GM12874 (cell line): ENCODE results near the gene ARSB.
A peak's percentile ranks its signal among the peaks of the same experiment; 100 is the strongest.

Experiments used
- CTCF ChIP-seq: IDR thresholded peaks from 2 replicates; pipeline ENCODE4 v1.5.1; 2011; ENCODE audit warnings: low read depth, mild to moderate bottlenecking, control low read depth, low read length, moderate library complexity; ENCODE audit not compliant: insufficient read depth

Gene ARSB

DNA sequence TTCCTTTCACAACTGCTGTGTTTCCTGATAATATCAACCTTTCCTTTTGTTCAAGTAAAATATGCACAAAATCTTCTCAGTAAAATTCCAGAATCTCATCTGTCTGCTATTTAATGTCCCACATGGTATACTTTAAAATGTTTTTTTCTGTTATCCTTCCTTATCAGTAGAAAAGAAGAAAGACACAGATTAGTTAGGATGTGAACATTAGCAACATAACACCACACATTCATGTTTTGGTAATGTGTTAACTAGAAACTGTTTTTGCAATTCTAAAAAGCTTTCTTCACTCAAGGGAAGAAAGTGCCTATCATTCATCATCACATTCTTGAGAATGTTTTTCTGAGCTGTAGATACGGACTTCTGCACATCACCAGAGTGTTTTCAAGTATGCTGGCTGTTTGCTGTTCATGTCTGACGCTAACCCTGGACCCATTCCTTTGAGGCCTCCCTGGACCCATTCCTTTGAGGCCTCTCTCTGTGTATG is 10.5 kb upstream of the ARSB start:
- TF ChIP-seq CTCF, result no peak

DNA sequence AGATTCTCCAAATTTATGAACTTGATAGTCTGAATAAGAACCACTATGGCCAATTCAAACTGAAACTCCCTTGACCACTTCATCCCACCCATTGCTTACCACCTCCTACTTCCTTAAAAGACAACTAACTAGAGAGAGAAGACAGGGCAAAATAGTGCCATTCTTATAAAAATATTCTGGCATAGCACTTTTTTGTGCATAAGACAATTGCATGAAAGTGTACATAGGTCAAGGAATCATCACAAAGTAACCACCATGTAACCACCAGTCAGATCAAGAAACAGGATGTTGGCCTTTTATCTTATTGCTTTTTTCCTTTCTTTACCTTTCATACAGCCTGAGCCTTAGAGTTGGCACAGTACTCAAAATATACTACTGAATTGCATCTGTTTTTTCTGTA is 8.1 kb upstream of the ARSB start:
- no peak for TF ChIP-seq CTCF

DNA sequence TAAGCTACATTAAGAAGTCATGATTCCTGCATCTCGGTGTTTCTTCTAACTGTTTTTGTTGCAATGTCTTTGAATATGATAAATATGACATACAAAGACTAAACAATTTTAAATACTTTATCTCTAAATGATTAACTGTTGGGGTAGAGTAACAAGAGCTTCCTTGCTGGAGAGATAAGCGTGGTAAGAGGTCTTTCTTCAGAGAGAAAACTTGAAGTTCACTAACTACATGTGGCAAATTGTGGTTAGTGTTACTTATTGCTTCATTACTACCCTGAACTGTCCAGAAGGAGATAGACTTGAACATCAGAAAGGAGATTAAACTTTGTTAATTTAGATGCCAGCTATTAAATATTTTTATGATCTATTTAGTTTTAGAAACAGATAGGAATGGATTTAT is 7.0 kb upstream of the ARSB start:
- TF ChIP-seq CTCF, result no peak

DNA sequence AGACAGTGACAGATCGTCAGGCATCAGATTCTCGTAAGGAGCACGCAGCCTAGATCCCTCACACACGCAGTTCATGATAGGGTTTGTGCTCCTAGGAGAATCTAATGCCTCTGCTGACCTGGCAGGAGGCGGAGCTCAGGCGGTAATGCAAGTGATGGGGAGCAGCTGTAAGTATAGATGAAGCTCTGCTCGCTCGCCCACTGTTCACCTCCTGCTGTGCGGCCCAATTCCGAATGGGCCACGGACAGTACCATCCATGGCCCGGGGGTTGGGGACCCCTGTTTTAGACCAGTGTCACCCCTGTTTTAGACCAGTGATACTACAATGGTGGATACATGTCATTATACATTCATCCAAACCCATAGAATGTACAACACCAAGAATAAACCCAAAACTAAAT is 4.0 kb upstream of the ARSB start:
- TF ChIP-seq CTCF, result no peak

DNA sequence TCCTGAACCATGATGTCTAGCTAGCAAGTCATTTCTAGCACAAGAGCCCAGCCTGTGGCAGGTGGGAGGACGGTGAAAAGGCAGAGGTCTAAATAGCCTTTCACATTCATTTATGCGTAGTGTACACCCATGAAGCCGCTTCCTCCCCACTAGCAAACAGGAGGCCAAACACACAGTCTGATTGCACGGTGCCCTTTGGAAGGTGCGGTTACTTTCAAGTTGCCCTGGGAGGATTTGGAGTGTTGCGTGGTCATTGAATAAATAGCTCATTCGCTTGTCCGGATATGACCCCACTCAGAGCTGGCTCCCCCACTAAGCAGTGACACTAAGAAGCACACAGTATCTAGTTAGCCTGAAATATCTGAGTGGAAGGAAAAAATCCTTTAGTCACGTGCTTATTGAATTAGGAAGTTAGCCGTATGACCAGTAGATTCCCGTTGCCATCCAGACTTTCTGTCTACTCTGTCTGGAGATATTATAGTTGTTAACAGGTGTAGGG is 664 bp upstream of the ARSB start:
- no peak for TF ChIP-seq CTCF

- TF ChIP-seq CTCF, result 0 out of 2 replicates have a peak, but pooled peaks have one; percentile 2
These were observed 533 bp downstream of the ARSB start for GRCh38 chr5:78984439-78985115.

DNA sequence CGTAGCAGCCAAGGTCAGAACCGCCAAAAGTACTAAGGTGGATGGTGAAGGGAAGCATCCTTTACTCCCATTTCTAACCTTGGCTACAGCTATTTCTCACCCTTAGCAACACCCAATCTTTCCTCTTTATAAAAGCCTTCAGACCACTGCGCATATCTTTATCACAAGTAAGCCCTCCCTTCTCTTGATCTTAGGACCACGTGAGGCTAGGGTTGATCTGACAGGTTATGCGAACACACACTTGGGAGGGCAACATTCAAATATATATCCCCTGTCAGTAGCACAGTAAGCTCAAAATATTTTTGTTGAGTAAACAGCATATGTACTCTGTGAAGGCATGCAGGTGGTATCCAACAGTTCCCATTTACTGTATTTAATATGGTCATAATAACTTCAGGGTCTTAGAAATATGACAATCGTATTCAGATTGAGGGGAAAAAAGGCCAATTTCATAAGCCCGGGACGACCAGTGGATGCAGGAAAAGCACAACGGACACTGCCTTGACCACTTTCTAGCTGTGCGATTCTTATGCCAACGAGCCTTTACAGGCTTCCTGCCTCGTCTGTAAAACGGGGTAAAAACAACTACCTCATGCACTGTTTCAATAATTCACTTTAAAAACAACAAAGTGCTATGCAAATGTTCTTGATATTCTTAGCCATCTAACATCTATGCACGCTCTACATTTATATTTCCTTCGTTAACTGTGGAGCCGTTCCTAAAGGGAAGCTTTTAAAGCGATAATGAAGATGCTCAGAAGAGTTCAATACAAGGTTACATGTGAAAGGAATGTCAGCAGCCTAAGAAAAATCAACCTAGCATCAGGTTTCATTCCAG is 1.3 kb downstream of the ARSB start:
- no peak for TF ChIP-seq CTCF
